Subcutaneous adipose tissue (tissue), 4 donors: ENCODE measurements around the gene GPC5. TPM values are rescaled to one million over a fixed set of nuclear protein-coding genes. Genes with fewer than 3 reads are reported as not detected.

Experiments
- total RNA-seq, 4 donors: library from RNA; depleted of rRNA; stranded (reverse); fragments of >200 nt; gene quantifications; one replicate each; pipeline ENCODE4 v1.1.0, GENCODE V29; 2016
- TF ChIP-seq, protein P1 (sequence below): fragments of 450-650 bp; IDR thresholded peaks from one replicate; pipeline ENCODE4 v1.5.1; 2016; ENCODE audit warnings: low read depth, mild to moderate bottlenecking, control low read depth, antibody characterized with exemption, moderate library complexity

GPC5 gene
- total RNA-seq, 4 donors from 2014 or later: 0.16 to 0.44 TPM; not detected in 2

DNA sequence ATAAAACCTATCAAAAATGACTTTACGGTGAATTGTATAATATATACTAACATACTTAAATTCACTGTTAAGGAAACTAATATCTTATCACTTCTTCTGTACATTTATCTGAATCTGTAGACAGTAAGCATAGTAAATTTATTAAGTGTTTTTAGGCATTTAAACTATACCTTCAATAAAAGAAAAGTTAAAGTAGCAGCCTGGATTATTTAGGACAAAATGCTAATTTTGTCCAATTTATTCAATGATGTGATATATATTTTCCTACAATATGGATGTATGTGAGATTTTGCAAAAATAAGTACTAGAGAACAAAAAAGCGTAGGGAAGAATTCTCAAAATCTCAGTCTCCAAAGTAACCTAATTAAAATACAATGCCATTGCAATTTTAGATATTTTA lies 299.9 kb downstream of the GPC5 start:
- TF ChIP-seq, protein P1, sequence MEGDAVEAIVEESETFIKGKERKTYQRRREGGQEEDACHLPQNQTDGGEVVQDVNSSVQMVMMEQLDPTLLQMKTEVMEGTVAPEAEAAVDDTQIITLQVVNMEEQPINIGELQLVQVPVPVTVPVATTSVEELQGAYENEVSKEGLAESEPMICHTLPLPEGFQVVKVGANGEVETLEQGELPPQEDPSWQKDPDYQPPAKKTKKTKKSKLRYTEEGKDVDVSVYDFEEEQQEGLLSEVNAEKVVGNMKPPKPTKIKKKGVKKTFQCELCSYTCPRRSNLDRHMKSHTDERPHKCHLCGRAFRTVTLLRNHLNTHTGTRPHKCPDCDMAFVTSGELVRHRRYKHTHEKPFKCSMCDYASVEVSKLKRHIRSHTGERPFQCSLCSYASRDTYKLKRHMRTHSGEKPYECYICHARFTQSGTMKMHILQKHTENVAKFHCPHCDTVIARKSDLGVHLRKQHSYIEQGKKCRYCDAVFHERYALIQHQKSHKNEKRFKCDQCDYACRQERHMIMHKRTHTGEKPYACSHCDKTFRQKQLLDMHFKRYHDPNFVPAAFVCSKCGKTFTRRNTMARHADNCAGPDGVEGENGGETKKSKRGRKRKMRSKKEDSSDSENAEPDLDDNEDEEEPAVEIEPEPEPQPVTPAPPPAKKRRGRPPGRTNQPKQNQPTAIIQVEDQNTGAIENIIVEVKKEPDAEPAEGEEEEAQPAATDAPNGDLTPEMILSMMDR: no peak

DNA sequence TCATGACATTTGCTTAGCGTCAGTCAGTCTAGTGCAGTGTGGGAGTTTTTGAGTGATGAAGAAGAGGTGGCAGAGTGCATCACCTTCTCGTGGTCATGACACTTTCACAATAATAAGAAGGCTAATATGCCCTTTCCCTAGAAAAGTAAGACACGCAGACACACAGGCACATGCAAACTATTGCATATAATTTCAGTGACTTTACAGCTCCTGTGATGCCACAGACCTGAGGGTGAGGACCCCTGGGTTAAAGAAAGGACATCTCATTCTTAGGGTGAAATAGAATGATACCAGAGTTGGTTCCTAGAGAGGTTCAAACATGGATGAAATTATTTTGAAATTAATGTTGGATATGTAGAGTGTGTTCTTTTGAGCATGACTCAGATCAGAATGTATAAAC lies 300.3 kb downstream of the GPC5 start:
- TF ChIP-seq, protein P1: no peak

- TF ChIP-seq, protein P1: no peak
These were observed 301.4 kb downstream of the GPC5 start for GRCh38 chr13:91699863-91700262.

DNA sequence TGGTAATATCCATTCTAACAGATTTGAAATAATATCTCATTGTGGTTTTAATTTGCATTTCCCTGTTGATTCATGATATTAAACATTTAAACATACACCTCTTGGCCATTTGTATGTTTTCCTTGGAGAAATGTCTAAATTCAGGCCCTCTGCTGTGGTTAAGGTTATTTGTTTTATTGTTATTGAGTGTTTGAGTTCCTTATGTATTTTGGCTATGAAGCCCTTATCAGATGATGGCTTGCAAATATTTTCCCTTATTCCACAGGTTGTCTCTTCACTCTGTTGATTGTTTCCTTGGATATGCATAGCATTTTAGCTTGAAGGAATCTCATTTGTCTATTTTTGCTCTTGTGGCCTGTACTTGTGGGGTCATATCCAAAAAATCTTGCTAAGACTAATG lies 303.6 kb downstream of the GPC5 start:
- TF ChIP-seq, protein P1: no peak

DNA sequence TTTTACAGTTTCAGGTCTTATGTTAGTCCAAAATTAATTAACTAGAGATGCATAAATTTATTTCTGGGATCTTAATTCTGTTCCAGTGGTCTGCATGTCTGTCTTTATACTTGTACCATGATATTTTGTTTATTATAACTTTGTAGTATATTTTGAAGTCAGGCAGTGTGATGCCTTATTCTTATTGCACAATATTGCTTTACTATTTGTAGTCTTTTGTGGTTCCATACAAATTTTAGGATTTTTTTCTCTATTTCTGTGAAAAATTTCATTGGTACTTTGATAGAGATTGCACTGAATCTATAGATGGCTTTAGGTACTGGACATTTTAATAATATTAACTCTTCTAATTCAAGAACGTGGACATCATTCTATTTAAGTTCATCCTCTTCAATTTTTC lies 304.0 kb downstream of the GPC5 start:
- TF ChIP-seq, protein P1: no peak

DNA sequence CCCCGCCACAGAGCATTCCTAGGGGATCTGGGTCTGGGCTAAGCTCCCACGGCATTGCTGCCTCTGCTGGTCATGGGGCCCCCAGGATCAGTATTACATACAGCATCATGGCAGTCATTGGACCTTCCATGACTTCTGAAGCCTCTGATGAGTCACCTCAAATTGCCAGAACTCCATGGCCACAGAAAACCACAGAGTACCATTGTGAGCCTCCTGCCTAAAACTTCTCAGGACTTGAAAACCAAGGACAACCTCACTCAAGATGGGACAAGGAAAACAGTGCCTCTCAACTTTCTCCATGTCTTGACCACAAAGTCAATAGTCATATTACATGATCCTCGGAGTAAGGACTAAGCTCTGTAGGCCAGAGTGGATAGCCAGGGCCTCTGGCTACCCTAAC lies 306.0 kb downstream of the GPC5 start:
- TF ChIP-seq, protein P1: no peak

GRCh38 chr13:91708558-91708957 lies 310.1 kb downstream of the GPC5 start:
- TF ChIP-seq, protein P1: no peak
